GM12864 (cell line): ENCODE results near the gene SUSD1.

Experiments
- DNase-seq: peaks from one replicate; pipeline ENCODE4 v3.0.0-alpha.2; 2011; ENCODE audit warnings: low read depth
- H3K4me3 ChIP-seq: 2 replicates; pipeline ENCODE4 v1.5.1; 2011; ENCODE audit warnings: mild to moderate bottlenecking, low read depth, low read length, control low read depth
- TF ChIP-seq, protein P1 (sequence below): IDR thresholded peaks from 2 replicates; pipeline ENCODE4 v1.5.1; 2011; ENCODE audit warnings: low read depth, mild to moderate bottlenecking, moderate library complexity, low read length, control low read depth, inconsistent platforms; ENCODE audit errors: missing control alignments

SUSD1 gene

DNA sequence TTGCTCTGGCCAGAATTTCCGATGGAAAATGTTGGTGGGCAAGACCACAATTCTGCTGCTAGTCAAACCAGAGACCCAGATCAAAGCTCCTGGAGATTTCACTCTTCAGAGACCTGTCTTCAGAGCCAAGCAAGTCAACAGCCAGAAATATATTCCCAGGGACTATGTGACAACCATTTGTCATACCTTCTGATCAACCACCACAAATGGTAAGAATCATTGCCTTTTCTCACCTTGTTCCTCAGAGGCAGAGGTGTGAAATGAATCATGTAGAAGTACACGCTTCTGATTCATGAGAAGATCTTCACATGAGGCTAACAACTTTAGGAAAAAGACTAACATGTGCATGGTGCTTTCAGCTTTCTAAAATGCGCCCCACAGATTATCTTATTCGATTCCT, 53.5 kb downstream of the SUSD1 start:
- TF ChIP-seq, protein P1, sequence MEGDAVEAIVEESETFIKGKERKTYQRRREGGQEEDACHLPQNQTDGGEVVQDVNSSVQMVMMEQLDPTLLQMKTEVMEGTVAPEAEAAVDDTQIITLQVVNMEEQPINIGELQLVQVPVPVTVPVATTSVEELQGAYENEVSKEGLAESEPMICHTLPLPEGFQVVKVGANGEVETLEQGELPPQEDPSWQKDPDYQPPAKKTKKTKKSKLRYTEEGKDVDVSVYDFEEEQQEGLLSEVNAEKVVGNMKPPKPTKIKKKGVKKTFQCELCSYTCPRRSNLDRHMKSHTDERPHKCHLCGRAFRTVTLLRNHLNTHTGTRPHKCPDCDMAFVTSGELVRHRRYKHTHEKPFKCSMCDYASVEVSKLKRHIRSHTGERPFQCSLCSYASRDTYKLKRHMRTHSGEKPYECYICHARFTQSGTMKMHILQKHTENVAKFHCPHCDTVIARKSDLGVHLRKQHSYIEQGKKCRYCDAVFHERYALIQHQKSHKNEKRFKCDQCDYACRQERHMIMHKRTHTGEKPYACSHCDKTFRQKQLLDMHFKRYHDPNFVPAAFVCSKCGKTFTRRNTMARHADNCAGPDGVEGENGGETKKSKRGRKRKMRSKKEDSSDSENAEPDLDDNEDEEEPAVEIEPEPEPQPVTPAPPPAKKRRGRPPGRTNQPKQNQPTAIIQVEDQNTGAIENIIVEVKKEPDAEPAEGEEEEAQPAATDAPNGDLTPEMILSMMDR = no peak
- H3K4me3 ChIP-seq = no peak overlapping the region
- DNase-seq = no peak

DNA sequence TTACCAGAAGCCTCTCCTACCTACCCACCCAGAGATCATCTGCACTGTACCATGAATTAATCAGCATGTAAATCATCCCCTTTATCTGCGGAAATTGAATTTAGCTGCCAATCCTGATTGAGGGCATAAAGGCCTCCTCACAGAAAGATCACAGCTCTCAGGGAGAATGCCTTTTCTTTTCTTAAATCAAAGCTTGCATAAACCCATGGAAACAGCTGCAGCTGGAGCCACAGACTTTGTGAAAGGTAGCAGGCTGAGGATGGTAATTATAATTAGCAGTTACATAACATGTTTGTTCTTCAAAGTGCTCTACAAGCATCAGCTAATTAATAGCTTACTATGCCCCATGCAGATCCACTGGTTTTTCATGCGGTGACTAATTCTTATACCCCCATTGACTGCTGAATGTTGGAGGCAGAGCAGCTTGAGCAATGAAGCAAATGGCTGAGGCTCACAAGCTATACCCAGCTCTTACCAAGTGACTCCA, 54.6 kb downstream of the SUSD1 start:
- no peak for DNase-seq
- no peak overlapping the region for H3K4me3 ChIP-seq
- TF ChIP-seq, protein P1 = no peak

DNA sequence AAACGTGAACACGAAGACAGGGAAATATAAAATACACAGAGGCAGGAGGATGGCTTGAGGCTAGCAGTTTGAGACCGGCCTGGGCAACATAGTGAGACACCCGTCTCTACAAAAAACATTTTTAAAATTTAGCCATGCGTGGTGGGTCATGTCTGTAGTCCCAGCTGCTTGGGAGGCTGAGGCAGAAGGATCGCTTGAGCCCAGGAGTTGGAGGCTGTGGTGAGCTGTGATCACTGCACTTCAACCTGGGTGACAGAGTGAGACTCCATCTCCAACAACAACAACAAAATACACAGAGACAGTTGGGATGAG, 55.1 kb downstream of the SUSD1 start:
- no peak overlapping the region for H3K4me3 ChIP-seq
- TF ChIP-seq, protein P1 = no peak
- no peak for DNase-seq

DNA sequence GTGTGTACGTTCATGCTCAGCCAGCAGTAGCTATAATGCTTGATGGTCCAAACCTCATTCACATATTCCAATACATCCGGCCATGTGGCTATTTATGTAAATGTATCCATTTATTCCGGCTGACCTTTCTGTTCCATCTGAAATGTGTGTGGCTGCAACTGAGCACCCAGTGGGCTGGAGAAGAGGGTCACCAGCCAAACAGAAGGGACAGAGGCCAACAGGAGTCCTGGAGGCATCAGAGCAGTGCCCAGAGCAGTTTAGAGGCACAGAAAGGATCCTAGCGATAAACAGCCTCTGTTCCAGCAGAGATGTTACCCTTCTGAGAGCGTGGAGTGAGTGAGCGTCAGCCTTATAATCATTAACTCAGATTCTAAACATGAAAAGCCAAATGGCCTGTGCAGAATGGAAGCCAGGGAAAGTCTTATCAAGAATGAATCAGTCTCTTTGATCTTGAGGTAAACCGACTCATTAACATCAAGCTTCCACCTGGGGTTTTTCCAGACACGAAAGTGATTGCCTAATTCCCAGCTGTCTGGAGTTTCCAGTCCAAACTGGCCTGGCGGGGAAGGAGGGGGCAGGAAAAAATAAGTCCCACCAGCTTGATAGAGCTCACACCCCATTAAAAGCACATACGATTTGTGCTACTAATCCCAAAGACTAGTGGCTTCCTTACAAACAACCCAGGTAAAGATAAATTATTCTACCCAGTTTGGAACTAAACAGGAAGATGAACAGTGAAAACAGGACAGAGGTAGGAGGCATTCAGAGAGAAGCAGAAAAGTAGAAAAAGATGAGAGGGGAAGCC, 55.7 kb downstream of the SUSD1 start:
- TF ChIP-seq, protein P1 = no peak
- DNase-seq = no peak
- H3K4me3 ChIP-seq = no peak overlapping the region

DNA sequence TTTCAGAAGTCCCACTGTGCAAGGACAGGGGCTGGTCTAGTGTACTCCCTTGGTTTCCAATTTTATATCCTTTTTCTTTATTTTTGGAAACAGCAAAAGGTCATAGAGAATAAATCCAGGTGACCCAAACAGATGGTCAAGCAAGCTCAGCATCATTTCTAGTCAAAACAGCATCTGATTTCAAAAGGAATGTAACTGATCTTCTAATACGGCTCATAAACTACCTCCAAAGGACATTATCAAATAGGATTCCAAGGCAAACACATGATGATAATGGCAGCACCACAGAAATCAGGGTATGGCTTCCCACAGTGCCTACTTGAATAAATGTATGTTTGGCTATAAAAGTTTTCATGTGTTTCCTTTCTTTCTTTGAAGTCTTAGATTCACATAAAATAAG, 57.1 kb downstream of the SUSD1 start:
- TF ChIP-seq, protein P1 = no peak
- DNase-seq = no peak
- H3K4me3 ChIP-seq = no peak overlapping the region

DNA sequence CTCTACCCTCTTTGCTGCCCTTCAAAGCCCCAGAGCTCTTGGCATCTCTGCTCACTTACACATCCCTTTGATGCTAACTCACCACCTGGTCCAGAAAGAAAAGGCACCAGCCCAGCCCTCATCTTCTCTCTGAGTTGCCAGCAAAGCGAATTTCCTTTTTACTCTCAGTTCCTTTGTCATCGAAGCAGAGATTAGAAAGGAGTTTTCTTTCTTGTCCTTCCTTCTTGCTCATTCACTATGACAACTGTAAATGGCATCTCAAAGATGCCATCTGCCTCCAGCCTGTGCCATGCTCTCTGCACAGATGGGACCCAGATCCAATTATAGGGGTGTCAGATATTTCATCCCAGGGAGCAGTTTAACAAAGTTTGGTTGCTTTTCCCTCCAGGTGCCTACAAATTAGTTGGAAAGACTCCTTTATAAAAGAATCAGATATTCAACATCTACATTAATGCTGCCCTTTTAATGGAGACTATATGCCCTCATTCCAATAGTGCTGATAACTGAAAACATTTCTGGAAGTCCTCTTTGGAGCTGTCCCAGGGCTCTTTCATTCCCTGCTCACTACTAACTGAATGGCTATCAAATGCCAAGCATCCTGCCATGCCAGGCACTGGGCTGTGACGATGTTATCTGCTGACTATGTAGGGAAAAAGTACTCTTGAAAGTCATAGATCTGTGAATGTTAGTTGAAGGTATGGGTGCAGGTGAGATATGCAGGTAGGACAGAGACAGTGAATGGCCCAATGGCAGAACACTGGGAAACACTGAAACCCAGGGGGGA, 58.9 kb downstream of the SUSD1 start:
- DNase-seq = no peak
- TF ChIP-seq, protein P1 = no peak
- no peak overlapping the region for H3K4me3 ChIP-seq

DNA sequence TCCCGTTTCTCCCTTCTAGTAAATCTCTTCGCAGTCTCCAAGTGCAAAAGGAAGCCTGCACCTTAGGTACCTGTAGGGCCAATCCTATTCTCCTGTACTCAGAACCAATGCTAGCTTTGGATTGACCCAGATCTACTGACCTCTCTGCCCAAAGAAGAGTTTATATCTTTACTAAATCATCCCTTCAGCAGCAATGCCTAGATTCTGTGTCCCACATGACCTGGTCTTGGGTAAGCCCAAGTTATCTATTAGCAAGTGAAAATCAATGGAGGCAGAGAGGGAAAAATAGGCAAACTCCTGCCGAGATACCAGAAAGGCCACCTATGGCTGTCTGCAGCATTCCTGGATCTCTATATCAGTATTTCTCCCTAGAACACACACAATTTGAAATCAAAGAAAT, 60.0 kb downstream of the SUSD1 start:
- no peak overlapping the region for H3K4me3 ChIP-seq
- no peak for DNase-seq
- TF ChIP-seq, protein P1 = no peak
